ENCODE measurements around the gene HLA-DRA.

Gene HLA-DRA

DNA sequence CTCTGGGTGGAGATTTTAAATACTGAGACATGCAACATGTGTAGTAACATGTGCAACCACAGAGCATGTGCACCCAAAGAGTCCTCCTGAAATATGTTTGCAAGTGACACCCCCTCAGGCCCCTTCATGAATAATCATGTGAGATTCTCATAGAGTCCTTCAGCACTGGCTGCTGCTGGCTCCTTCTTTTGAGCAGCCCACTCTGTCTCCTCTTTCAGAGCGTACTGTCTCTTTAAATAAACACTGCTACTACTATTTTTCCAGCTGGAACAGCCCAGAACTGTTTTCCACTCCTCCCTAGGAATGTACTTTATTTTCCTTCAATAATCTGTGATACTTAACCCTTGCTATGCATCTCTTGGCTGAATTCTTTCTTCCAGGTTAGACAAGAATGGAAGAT lies 48.4 kb downstream of the HLA-DRA start:
- no CpG with 5 or more reads among the region's 1 CpG for WGBS (ENCODE audit: extremely low coverage, insufficient coverage, low lambda C conversion rate)
- Histone ChIP-seq H3K79me1 (ENCODE audit: low read length) (no peaks in the 10 kb centered on the region), H3K4ac (ENCODE audit: low read depth, low read length) (no peak overlapping the region), H3K36me3 (ENCODE audit: control insufficient read depth, insufficient read depth, low read length) (no peaks in the 10 kb centered on the region), H4K8ac (ENCODE audit: low read depth, low read length) (no peak overlapping the region), H3K27me3 (ENCODE audit: insufficient read depth, low read length, poor library complexity) (no peaks in the 10 kb centered on the region), H3K9ac (ENCODE audit: low read length) (no peak overlapping the region), H2BK15ac (replicated peaks; ENCODE audit: low read depth) (no peak overlapping the region), H3K27ac (ENCODE audit: low read depth, low read length) (no peak overlapping the region), H3K56ac (ENCODE audit: low read length) (no peak overlapping the region), H4K5ac (ENCODE audit: low read length) (no peak overlapping the region), H3K23ac (ENCODE audit: low read length) (no peak overlapping the region), H3K4me3 (ENCODE audit: low read length) (no peak overlapping the region), H3K79me2 (ENCODE audit: control insufficient read depth, insufficient read depth, low read length) (no peaks in the 10 kb centered on the region), H3K4me2 (ENCODE audit: low read length) (no peak overlapping the region), H3K4me1 (ENCODE audit: control insufficient read depth, low read depth, low read length) (no peaks in the 10 kb centered on the region), H2BK120ac (ENCODE audit: low read depth, low read length) (no peak overlapping the region), H2AK5ac (ENCODE audit: low read length) (no peak overlapping the region), H3K18ac (ENCODE audit: low read length) (no peak overlapping the region), H2BK5ac (ENCODE audit: low read length) (no peak overlapping the region)
- DNase-seq, result no peak

DNA sequence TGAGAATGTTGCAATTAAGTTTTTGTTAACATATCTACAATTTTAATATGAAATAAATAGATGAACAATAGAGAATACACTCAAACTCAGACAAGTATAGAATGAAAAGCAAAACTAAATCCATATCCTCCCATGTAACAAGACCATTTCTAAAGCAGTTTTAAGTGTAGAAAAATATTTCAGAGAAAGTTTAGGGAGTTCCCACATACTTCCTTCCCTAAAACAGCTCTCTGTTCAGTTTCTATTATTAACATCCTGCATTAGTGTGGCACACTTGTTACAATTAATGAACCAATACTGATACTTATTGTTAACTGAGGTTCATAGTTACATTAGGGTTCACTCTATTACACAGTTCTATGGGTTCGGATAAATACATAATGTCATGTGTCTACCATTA lies 52.0 kb downstream of the HLA-DRA start:
- no peaks in the 10 kb centered on the region for H3K79me2 ChIP-seq (ENCODE audit: control insufficient read depth, insufficient read depth, low read length)
- no peak overlapping the region for H3K4me2 ChIP-seq (ENCODE audit: low read length)
- H2BK5ac ChIP-seq (ENCODE audit: low read length), result no peak overlapping the region
- H3K27ac ChIP-seq (ENCODE audit: low read depth, low read length), result no peak overlapping the region
- H3K79me1 ChIP-seq (ENCODE audit: low read length), result no peaks in the 10 kb centered on the region
- DNase-seq, result no peak
- no peaks in the 10 kb centered on the region for H3K36me3 ChIP-seq (ENCODE audit: control insufficient read depth, insufficient read depth, low read length)
- H3K18ac ChIP-seq (ENCODE audit: low read length), result no peak overlapping the region
- no peak overlapping the region for H2BK120ac ChIP-seq (ENCODE audit: low read depth, low read length)
- no peak overlapping the region for H3K56ac ChIP-seq (ENCODE audit: low read length)
- no peaks in the 10 kb centered on the region for H3K4me1 ChIP-seq (ENCODE audit: control insufficient read depth, low read depth, low read length)
- H3K23ac ChIP-seq (ENCODE audit: low read length), result no peak overlapping the region
- H4K5ac ChIP-seq (ENCODE audit: low read length), result no peak overlapping the region
- no peak overlapping the region for H4K8ac ChIP-seq (ENCODE audit: low read depth, low read length)
- H3K27me3 ChIP-seq (ENCODE audit: insufficient read depth, low read length, poor library complexity), result no peaks in the 10 kb centered on the region
- H2BK15ac ChIP-seq (replicated peaks; ENCODE audit: low read depth), result no peak overlapping the region
- no CpG with 5 or more reads among the region's 1 CpG for WGBS (ENCODE audit: extremely low coverage, insufficient coverage, low lambda C conversion rate)
- H3K4ac ChIP-seq (ENCODE audit: low read depth, low read length), result no peak overlapping the region
- no peak overlapping the region for H2AK5ac ChIP-seq (ENCODE audit: low read length)
- H3K9ac ChIP-seq (ENCODE audit: low read length), result no peak overlapping the region
- no peak overlapping the region for H3K4me3 ChIP-seq (ENCODE audit: low read length)

DNA sequence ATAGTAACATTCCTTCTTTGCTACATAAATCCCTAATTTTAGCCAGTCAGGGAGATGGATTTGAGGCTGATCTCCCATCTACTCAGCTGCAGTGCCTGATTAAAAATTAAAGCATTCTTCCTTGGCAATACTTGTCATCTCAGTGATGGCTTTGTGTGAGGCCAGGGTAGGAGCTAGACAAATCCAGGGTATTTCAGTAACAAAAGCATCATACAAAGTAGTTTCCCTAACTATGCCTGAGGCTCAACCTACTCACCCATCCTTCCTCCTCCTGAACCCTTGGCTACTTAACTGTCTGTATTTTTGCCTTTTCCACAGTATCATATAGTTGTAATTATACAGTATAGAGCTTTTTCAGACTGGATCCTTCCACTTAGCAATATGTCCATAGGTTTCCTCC lies 52.7 kb downstream of the HLA-DRA start:
- no peak overlapping the region for H4K5ac ChIP-seq (ENCODE audit: low read length)
- no peak overlapping the region for H3K9ac ChIP-seq (ENCODE audit: low read length)
- no peak overlapping the region for H3K4me2 ChIP-seq (ENCODE audit: low read length)
- H3K23ac ChIP-seq (ENCODE audit: low read length), result no peak overlapping the region
- H2AK5ac ChIP-seq (ENCODE audit: low read length), result no peak overlapping the region
- H3K4me1 ChIP-seq (ENCODE audit: control insufficient read depth, low read depth, low read length), result no peaks in the 10 kb centered on the region
- H3K79me2 ChIP-seq (ENCODE audit: control insufficient read depth, insufficient read depth, low read length), result no peaks in the 10 kb centered on the region
- no peak overlapping the region for H3K4ac ChIP-seq (ENCODE audit: low read depth, low read length)
- no peak overlapping the region for H3K56ac ChIP-seq (ENCODE audit: low read length)
- H3K18ac ChIP-seq (ENCODE audit: low read length), result no peak overlapping the region
- no peak overlapping the region for H3K27ac ChIP-seq (ENCODE audit: low read depth, low read length)
- no peak overlapping the region for H4K8ac ChIP-seq (ENCODE audit: low read depth, low read length)
- no peaks in the 10 kb centered on the region for H3K36me3 ChIP-seq (ENCODE audit: control insufficient read depth, insufficient read depth, low read length)
- DNase-seq, result no peak
- H3K27me3 ChIP-seq (ENCODE audit: insufficient read depth, low read length, poor library complexity), result no peaks in the 10 kb centered on the region
- no peak overlapping the region for H2BK15ac ChIP-seq (replicated peaks; ENCODE audit: low read depth)
- no peaks in the 10 kb centered on the region for H3K79me1 ChIP-seq (ENCODE audit: low read length)
- no peak overlapping the region for H3K4me3 ChIP-seq (ENCODE audit: low read length)
- no peak overlapping the region for H2BK120ac ChIP-seq (ENCODE audit: low read depth, low read length)
- H2BK5ac ChIP-seq (ENCODE audit: low read length), result no peak overlapping the region
